ENCODE results near the gene SLIT2. TPM values are rescaled to one million over a fixed set of nuclear protein-coding genes. Genes with fewer than 3 reads are reported as not detected.

The SLIT2 gene
- total RNA-seq (10 to 100 TPM in 2 of 5 donors, 1 to 10 TPM in 3; 4.1 to 57.3 (median 9.6) TPM), polyA plus RNA-seq (1 to 10 TPM; 2.1 to 4.6 (median 2.6) TPM)
- long read RNA-seq, donor 1: 0 reads
- long read RNA-seq, donor 2: 0 reads
- long read RNA-seq, donor 3, partial matches to known transcripts: 0 of 1 reads
- long read RNA-seq, donor 3, other reads (novel, unspliced or antisense): 0 of 1 reads
- long read RNA-seq, donor 4: 0 reads
- long read RNA-seq, donor 5, partial matches to known transcripts: 0 of 1 reads
- long read RNA-seq, donor 5, other reads (novel, unspliced or antisense): 0 of 1 reads
- long read RNA-seq, donor 6: 0 reads
- long read RNA-seq, donor 7: 0 reads
- long read RNA-seq, donor 8: 0 reads
- long read RNA-seq, donor 9, partial matches to known transcripts: 6 of 6 reads
- long read RNA-seq, donor 9, other reads (novel, unspliced or antisense): 0 of 6 reads
- long read RNA-seq, donor 10: 0 reads

GRCh38 chr4:20251796-20252655 lies at the start of gene SLIT2:
Gene SLIT2 (plus strand): TSS chr4:20251905. CDS start chr4:20253816, 1,911 bp downstream.
- Histone ChIP-seq H3K36me3 (no peaks in the 10 kb centered on the region), H3K4me1 (peaks cover 0 to 51% (median 37%) of the 10 kb centered on the region in 4 donors), H3K27me3 (peaks cover 0 to 48% (median 37%) of the 10 kb centered on the region in 3 donors), H3K27ac (peak within 1 kb of the TSS in 4 of 5 donors; percentile 5 to 71 (median 58)), H3K4me3 (peak within 1 kb of the TSS; percentile 53 to 78 (median 64)), H3K9me3 (no peaks in the 10 kb centered on the region)
- peak; percentile 81 to 93 for DNase-seq
- TF ChIP-seq POLR2A (IDR thresholded peaks at IDR 0.05) (peak in 1 of 4 donors; percentile 15), EP300 (IDR thresholded peaks at IDR 0.05) (no peak), CTCF (IDR thresholded peaks at IDR 0.05) (no peak), POLR2AphosphoS5 (IDR thresholded peaks at IDR 0.05) (peak; percentile 83 to 91 (median 88))
- WGBS, 5 donors: 0 to 1% (median 1%) methylated on average over 51 to 85 of the region's 85 CpGs
- intact Hi-C loops (cut with DNase I; ENCODE audit: low total_unique reads): no loop called here

DNA sequence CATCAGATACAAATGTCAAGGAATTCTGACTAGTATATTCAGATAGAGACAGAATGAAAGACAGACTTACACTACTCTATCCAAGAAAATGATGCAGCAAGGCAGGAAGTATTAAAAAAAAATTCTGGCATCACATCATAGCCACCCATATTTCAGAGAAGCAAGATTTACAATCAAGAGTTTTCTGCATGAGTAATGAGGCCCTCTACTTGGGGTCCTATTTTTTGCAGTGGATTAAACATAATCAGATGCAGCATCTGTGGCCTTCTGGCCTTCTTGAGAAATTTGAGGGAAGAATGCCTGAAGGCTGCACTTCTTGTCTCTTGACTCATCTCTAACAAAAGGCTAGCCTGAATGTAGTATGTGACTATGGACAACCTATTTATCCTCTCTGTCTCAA lies 48.2 kb upstream of the SLIT2 start:
- intact Hi-C loops (cut with DNase I; ENCODE audit: low total_unique reads): no loop called here
- TF ChIP-seq EP300 (IDR thresholded peaks at IDR 0.05) (no peak), POLR2A (IDR thresholded peaks at IDR 0.05) (no peak), CTCF (IDR thresholded peaks at IDR 0.05) (no peak), POLR2AphosphoS5 (IDR thresholded peaks at IDR 0.05) (no peak)
- no peaks in the 10 kb centered on the region for H3K9me3 ChIP-seq
- H3K4me1 ChIP-seq: no peaks in the 10 kb centered on the region
- no peaks in the 10 kb centered on the region for H3K36me3 ChIP-seq
- no peak overlapping the region for H3K27ac ChIP-seq
- H3K27me3 ChIP-seq: no peaks in the 10 kb centered on the region
- H3K4me3 ChIP-seq: no peak overlapping the region
- peak in 1 of 2 donors; percentile 10 for DNase-seq

GRCh38 chr4:20217521-20217920 lies 34.2 kb upstream of the SLIT2 start:
- no peaks in the 10 kb centered on the region for H3K36me3 ChIP-seq
- no peaks in the 10 kb centered on the region for H3K27me3 ChIP-seq
- no peak for TF ChIP-seq POLR2AphosphoS5 (IDR thresholded peaks at IDR 0.05)
- TF ChIP-seq EP300 (IDR thresholded peaks at IDR 0.05): no peak
- no peak for TF ChIP-seq POLR2A (IDR thresholded peaks at IDR 0.05)
- TF ChIP-seq CTCF (IDR thresholded peaks at IDR 0.05): no peak
- no peak for DNase-seq
- H3K4me1 ChIP-seq: no peaks in the 10 kb centered on the region
- H3K27ac ChIP-seq: no peak overlapping the region
- 0 to 81% (median 0%) methylated on average over 1 of the region's 1 CpG for WGBS, 5 donors
- intact Hi-C loops (cut with DNase I; ENCODE audit: low total_unique reads): no loop called here
- H3K4me3 ChIP-seq: no peak overlapping the region
- H3K9me3 ChIP-seq: no peaks in the 10 kb centered on the region

DNA sequence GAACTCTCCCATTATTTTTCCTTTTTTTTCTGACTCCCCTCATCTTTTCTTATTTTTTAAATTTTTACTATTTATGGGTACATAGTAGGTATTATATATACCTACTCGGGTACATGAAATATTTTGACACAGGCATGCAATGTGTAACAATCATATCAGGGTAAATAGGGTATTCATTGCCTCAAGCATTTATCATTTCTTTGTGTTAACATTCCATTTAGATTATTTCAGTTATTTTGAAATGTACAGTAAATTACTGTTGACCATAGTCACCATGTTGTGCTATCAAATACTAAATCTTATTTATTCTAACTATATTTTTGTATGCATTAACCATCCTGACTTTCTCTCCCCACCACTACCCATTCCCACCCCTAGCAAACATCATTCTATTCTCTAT lies 33.8 kb upstream of the SLIT2 start:
- WGBS, 5 donors: 46 to 69% (median 55%) methylated on average over 1 of the region's 1 CpG
- intact Hi-C loops (cut with DNase I; ENCODE audit: low total_unique reads): no loop called here
- H3K9me3 ChIP-seq: no peaks in the 10 kb centered on the region
- TF ChIP-seq POLR2A (IDR thresholded peaks at IDR 0.05) (no peak), EP300 (IDR thresholded peaks at IDR 0.05) (no peak), CTCF (IDR thresholded peaks at IDR 0.05) (no peak), POLR2AphosphoS5 (IDR thresholded peaks at IDR 0.05) (no peak)
- no peaks in the 10 kb centered on the region for H3K27me3 ChIP-seq
- no peaks in the 10 kb centered on the region for H3K4me1 ChIP-seq
- DNase-seq: no peak
- H3K4me3 ChIP-seq: no peak overlapping the region
- no peak overlapping the region for H3K27ac ChIP-seq
- H3K36me3 ChIP-seq: no peaks in the 10 kb centered on the region
